Calu3 (cell line): ENCODE data around the gene SETBP1. TPM values are rescaled to one million over a fixed set of nuclear protein-coding genes. Genes with fewer than 3 reads are reported as not detected.

Experiments
- BruUV-seq: library from RNA; stranded (reverse); fragments of 400-500 nt; replicated peaks from 2 replicates; lab custom pipeline; 2021; lab: Mats Ljungman, UMichigan
- CTCF ChIA-PET: fragments of 300-600 bp; sonication (Branson Sonifier 250); formaldehyde crosslinking; loops from one replicate; lab custom pipeline; 2022; ENCODE audit warnings: antibody characterized with exemption; lab: Charles Lee
- DNase-seq: peaks from one replicate; pipeline ENCODE4 v3.0.0; 2022
- H3K27ac Mint-ChIP-seq: one replicate; pipeline ENCODE4 v1.8.0; 2022; ENCODE audit warnings: mixed read lengths; ENCODE audit not compliant: unreplicated experiment
- H3K27me3 Mint-ChIP-seq: one replicate; pipeline ENCODE4 v1.8.0; 2022; ENCODE audit warnings: mixed read lengths; ENCODE audit not compliant: unreplicated experiment
- H3K36me3 Mint-ChIP-seq: one replicate; pipeline ENCODE4 v1.8.0; 2022; ENCODE audit warnings: mild to moderate bottlenecking, moderate library complexity, mixed read lengths; ENCODE audit not compliant: insufficient read depth, unreplicated experiment
- H3K4me1 Mint-ChIP-seq: one replicate; pipeline ENCODE4 v1.8.0; 2022; ENCODE audit warnings: mild to moderate bottlenecking, low read depth, mixed read lengths; ENCODE audit not compliant: unreplicated experiment
- H3K4me3 Mint-ChIP-seq: one replicate; pipeline ENCODE4 v1.8.0; 2022; ENCODE audit warnings: mild to moderate bottlenecking, low read depth, moderate library complexity, mixed read lengths; ENCODE audit not compliant: unreplicated experiment
- H3K9me3 Mint-ChIP-seq: one replicate; pipeline ENCODE4 v1.8.0; 2022; ENCODE audit warnings: low read depth, mixed read lengths; ENCODE audit not compliant: unreplicated experiment
- intact Hi-C: fragments of 100-400 bp; cut with micrococcal nuclease; formaldehyde crosslinking; loops from one replicate; pipeline ENCODE4 v1.10.0; 2022; ENCODE audit not compliant: unreplicated experiment
- total RNA-seq: library from RNA; stranded (reverse); gene quantifications from 2 replicates; pipeline ENCODE4 v1.2.3, GENCODE V29; 2022
- TF ChIP-seq, protein P1 (sequence below): fragments of 200-600 bp; IDR thresholded peaks from one replicate; pipeline ENCODE4 v1.8.0; 2022; ENCODE audit warnings: antibody characterized with exemption; ENCODE audit not compliant: unreplicated experiment

The SETBP1 gene
- total RNA-seq, 1 experiment from 2014 or later = 6.0 TPM

DNA sequence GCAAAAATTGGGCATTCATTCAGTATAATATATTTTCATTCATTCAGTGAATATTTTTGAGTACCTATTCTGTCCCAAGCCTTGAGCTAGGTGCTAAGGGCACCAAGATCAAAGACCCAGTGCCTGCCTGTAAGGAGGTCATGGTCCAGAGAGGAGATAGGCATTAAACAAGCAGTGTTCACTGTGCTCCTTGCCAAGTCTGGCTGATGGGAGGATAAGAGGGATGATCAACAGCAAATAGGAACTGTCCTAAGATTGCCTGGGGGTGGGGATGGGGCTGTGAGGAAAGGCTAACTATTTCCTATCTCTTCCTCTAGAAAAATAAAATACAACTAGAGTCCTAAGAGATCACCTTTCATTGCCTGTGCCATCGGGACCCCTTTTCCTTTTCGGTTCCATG, 60.4 kb downstream of the SETBP1 start:
- no peak for DNase-seq
- no peaks in the 10 kb centered on the region for H3K4me1 Mint-ChIP-seq

DNA sequence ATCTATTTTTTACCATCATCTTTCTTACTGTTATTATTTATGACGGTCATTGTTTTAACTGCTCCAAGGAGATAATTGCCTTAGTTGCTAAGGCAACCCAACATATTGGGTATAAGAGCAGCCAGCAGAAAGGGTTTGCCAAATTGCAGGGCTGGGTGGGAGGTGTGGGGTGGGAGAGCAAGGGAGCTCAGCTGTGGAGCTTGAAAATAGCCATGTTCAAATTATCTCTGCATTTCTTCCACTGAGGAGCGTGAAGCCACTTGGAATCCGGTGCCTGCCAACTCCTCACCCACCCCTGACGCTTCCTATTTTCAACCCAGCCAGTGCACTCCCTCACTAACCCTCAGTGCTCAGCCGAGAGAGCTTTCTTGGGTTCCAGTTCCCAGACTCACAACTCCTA, 60.8 kb downstream of the SETBP1 start:
- no TSS peak for BruUV-seq
- no peaks in the 10 kb centered on the region for H3K9me3 Mint-ChIP-seq
- DNase-seq = no peak
- CTCF ChIA-PET = no interaction called here
- no peaks in the 10 kb centered on the region for H3K27me3 Mint-ChIP-seq
- H3K4me1 Mint-ChIP-seq = no peaks in the 10 kb centered on the region
- no peaks in the 10 kb centered on the region for H3K36me3 Mint-ChIP-seq
- no peak overlapping the region for H3K27ac Mint-ChIP-seq
- intact Hi-C loops = no loop called here
- H3K4me3 Mint-ChIP-seq = no peak overlapping the region
- TF ChIP-seq, protein P1, sequence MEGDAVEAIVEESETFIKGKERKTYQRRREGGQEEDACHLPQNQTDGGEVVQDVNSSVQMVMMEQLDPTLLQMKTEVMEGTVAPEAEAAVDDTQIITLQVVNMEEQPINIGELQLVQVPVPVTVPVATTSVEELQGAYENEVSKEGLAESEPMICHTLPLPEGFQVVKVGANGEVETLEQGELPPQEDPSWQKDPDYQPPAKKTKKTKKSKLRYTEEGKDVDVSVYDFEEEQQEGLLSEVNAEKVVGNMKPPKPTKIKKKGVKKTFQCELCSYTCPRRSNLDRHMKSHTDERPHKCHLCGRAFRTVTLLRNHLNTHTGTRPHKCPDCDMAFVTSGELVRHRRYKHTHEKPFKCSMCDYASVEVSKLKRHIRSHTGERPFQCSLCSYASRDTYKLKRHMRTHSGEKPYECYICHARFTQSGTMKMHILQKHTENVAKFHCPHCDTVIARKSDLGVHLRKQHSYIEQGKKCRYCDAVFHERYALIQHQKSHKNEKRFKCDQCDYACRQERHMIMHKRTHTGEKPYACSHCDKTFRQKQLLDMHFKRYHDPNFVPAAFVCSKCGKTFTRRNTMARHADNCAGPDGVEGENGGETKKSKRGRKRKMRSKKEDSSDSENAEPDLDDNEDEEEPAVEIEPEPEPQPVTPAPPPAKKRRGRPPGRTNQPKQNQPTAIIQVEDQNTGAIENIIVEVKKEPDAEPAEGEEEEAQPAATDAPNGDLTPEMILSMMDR = no peak

More for the DNA sequence above, 60.4 kb downstream of the SETBP1 start:
- no TSS peak for BruUV-seq
- CTCF ChIA-PET = no interaction called here
- Mint-ChIP-seq H3K9me3 (no peaks in the 10 kb centered on the region), H3K27ac (no peak overlapping the region), H3K4me3 (no peak overlapping the region), H3K27me3 (no peaks in the 10 kb centered on the region), H3K36me3 (no peaks in the 10 kb centered on the region)
- TF ChIP-seq, protein P1 = no peak
- intact Hi-C loops = no loop called here

DNA sequence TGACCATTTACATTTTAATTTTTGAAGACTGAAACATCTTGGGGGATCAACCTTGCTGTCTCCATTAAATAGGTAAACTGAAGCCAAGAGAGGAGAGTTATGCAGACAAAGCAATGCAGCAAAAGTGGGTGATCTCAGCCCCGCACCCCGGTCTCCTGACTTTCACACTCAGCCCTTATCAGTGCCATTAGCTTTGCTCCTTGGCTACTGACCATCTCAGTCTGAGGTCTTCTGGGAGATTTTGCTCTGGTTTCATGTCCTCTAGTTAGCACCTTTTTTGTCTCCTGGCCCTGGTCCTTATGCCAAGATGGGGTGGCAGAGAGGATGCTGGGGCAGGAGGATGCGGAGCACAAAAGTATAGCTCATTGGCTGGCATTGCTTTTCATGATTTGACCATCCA, 61.4 kb downstream of the SETBP1 start:
- Mint-ChIP-seq H3K4me3 (no peak overlapping the region), H3K4me1 (no peaks in the 10 kb centered on the region), H3K36me3 (no peaks in the 10 kb centered on the region), H3K9me3 (no peaks in the 10 kb centered on the region), H3K27me3 (no peaks in the 10 kb centered on the region), H3K27ac (no peak overlapping the region)
- CTCF ChIA-PET = no interaction called here
- no peak for DNase-seq
- intact Hi-C loops = no loop called here
- TF ChIP-seq, protein P1 = no peak
- BruUV-seq = no TSS peak

DNA sequence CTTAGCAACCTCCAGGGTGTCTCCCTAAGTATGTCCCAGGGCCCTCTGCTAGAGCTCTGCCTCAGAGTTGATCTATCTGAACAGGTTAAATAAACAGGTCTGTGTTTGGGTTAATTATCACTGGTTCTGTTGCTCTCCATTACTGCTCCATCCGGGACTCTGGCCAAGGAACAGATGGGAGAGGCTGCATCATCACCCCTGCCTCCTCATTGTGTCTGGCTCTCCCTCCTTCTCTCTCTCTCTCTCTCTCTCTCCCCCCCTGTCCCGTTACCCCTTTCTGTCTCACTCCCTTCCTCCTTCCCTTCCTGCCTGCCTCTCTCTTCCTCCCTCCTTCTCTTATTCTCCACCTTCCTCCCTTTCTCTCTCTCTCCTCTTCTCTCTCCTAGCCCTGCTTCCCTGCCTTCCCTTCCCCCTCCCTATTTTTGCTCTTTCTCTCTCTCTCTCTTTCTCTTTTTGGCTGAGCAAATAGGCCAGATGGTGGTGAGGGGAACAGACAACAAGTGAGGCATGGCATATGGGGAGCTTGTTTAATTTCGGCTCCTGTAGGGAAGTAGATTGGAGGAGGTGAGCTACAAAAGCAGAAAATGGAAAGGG, 62.1 kb downstream of the SETBP1 start:
- Mint-ChIP-seq H3K27me3 (no peaks in the 10 kb centered on the region), H3K4me1 (no peaks in the 10 kb centered on the region), H3K4me3 (no peak overlapping the region), H3K27ac (no peak overlapping the region), H3K36me3 (no peaks in the 10 kb centered on the region), H3K9me3 (no peaks in the 10 kb centered on the region)
- intact Hi-C loops = no loop called here
- CTCF ChIA-PET = interaction anchor here (0.7 kb wide), 1 partner anchor 808 kb away, joined by 5 read pairs; no protein-coding TSS in a partner anchor
- BruUV-seq = no TSS peak
- no peak for DNase-seq
- TF ChIP-seq, protein P1 = no peak
